BLaER1 (cell line): ENCODE results near the gene CCL22.
A peak's percentile ranks its signal among the peaks of the same experiment; 100 is the strongest.

Experiments used
- H3K27ac ChIP-seq: shearing (Covaris generic); formaldehyde crosslinking; 2 replicates; pipeline ENCODE4 v1.8.1; 2022
- H3K27me3 ChIP-seq: shearing (Covaris generic); formaldehyde crosslinking; 2 replicates; pipeline ENCODE4 v1.8.1; 2022
- H3K36me3 ChIP-seq: shearing (Covaris generic); formaldehyde crosslinking; 2 replicates; pipeline ENCODE4 v1.8.1; 2022
- H3K4me1 ChIP-seq: shearing (Covaris generic); formaldehyde crosslinking; 2 replicates; pipeline ENCODE4 v1.8.1; 2022
- H3K4me2 ChIP-seq: shearing (Covaris generic); formaldehyde crosslinking; 2 replicates; pipeline ENCODE4 v1.8.1; 2022
- H3K4me3 ChIP-seq: shearing (Covaris generic); formaldehyde crosslinking; 2 replicates; pipeline ENCODE4 v1.8.1; 2022
- H3K9ac ChIP-seq: shearing (Covaris generic); formaldehyde crosslinking; 2 replicates; pipeline ENCODE4 v1.8.1; 2022
- H3K9me3 ChIP-seq: shearing (Covaris generic); formaldehyde crosslinking; 2 replicates; pipeline ENCODE4 v1.8.1; 2022
- H4K20me1 ChIP-seq: shearing (Covaris generic); formaldehyde crosslinking; 2 replicates; pipeline ENCODE4 v1.8.1; 2022
- Cebpa-rat ChIP-seq: shearing (Covaris generic); IDR thresholded peaks from 2 replicates; pipeline ENCODE4 v1.8.1; 2022

CCL22 gene

GRCh38 chr16:57358527-57359095, at the start of gene CCL22:
Gene CCL22 (plus strand): TSS chr16:57358783. CDS start chr16:57358817, 34 bp downstream.
- H3K4me2 ChIP-seq = peak within 1 kb of the TSS; percentile 42

GRCh38 chr16:57310801-57311200, 47.8 kb upstream of the CCL22 start:
- Histone ChIP-seq H3K4me2 (peak overlapping the region; percentile 21), H3K36me3 (no peaks in the 10 kb centered on the region), H4K20me1 (no peaks in the 10 kb centered on the region), H3K9ac (no peak overlapping the region), H3K27ac (no peak overlapping the region), H3K4me3 (no peak overlapping the region), H3K9me3 (no peaks in the 10 kb centered on the region), H3K27me3 (no peaks in the 10 kb centered on the region), H3K4me1 (peaks cover 32% of the 10 kb centered on the region)
- no peak for TF ChIP-seq Cebpa-rat

More at GRCh38 chr16:57358527-57359095, at the start of gene CCL22:
- no peak for TF ChIP-seq Cebpa-rat
- H3K9ac ChIP-seq = no peak within 1 kb of the TSS
- H3K36me3 ChIP-seq = no peaks in the 10 kb centered on the region
- no peak within 1 kb of the TSS for H3K4me3 ChIP-seq
- peaks cover 8% of the 10 kb centered on the region for H3K4me1 ChIP-seq
- no peaks in the 10 kb centered on the region for H3K27me3 ChIP-seq
- no peaks in the 10 kb centered on the region for H4K20me1 ChIP-seq
- no peak within 1 kb of the TSS for H3K27ac ChIP-seq
- H3K9me3 ChIP-seq = no peaks in the 10 kb centered on the region

- Histone ChIP-seq H3K36me3 (no peaks in the 10 kb centered on the region), H3K4me2 (no peak overlapping the region), H3K27me3 (no peaks in the 10 kb centered on the region), H3K27ac (no peak overlapping the region), H3K4me1 (peaks cover 32% of the 10 kb centered on the region), H3K9me3 (no peaks in the 10 kb centered on the region), H3K9ac (no peak overlapping the region), H3K4me3 (no peak overlapping the region), H4K20me1 (no peaks in the 10 kb centered on the region)
- TF ChIP-seq Cebpa-rat = no peak
Observed at GRCh38 chr16:57313509-57313908, 45.1 kb upstream of the CCL22 start.

GRCh38 chr16:57314161-57314785, 44.3 kb upstream of the CCL22 start:
- Histone ChIP-seq H3K4me3 (no peak overlapping the region), H4K20me1 (no peaks in the 10 kb centered on the region), H3K9me3 (no peaks in the 10 kb centered on the region), H3K36me3 (no peaks in the 10 kb centered on the region), H3K4me2 (peak overlapping the region; percentile 13; the same call in 1 of the 2 replicates), H3K27me3 (no peaks in the 10 kb centered on the region), H3K4me1 (peaks cover 32% of the 10 kb centered on the region), H3K27ac (no peak overlapping the region), H3K9ac (no peak overlapping the region)
- TF ChIP-seq Cebpa-rat = no peak

- Histone ChIP-seq H3K9ac (no peak overlapping the region), H4K20me1 (no peaks in the 10 kb centered on the region), H3K36me3 (no peaks in the 10 kb centered on the region), H3K4me3 (no peak overlapping the region), H3K27ac (no peak overlapping the region), H3K4me1 (peaks cover 26% of the 10 kb centered on the region), H3K27me3 (no peaks in the 10 kb centered on the region), H3K9me3 (no peaks in the 10 kb centered on the region), H3K4me2 (no peak overlapping the region)
- no peak for TF ChIP-seq Cebpa-rat
Observed at GRCh38 chr16:57315416-57315815, 43.2 kb upstream of the CCL22 start.

GRCh38 chr16:57316390-57317017, 42.1 kb upstream of the CCL22 start:
- no peak for TF ChIP-seq Cebpa-rat
- no peaks in the 10 kb centered on the region for H3K27me3 ChIP-seq
- no peak overlapping the region for H3K4me3 ChIP-seq
- H3K36me3 ChIP-seq = no peaks in the 10 kb centered on the region
- peaks cover 16% of the 10 kb centered on the region for H3K4me1 ChIP-seq
- H3K9me3 ChIP-seq = no peaks in the 10 kb centered on the region
- no peak overlapping the region for H3K9ac ChIP-seq
- H4K20me1 ChIP-seq = no peaks in the 10 kb centered on the region
- no peak overlapping the region for H3K27ac ChIP-seq
- no peak overlapping the region for H3K4me2 ChIP-seq

- Histone ChIP-seq H3K4me1 (peaks cover 15% of the 10 kb centered on the region), H3K4me3 (no peak overlapping the region), H3K9me3 (no peaks in the 10 kb centered on the region), H3K36me3 (no peaks in the 10 kb centered on the region), H3K4me2 (no peak overlapping the region), H3K9ac (no peak overlapping the region), H3K27me3 (no peaks in the 10 kb centered on the region), H3K27ac (no peak overlapping the region), H4K20me1 (no peaks in the 10 kb centered on the region)
- TF ChIP-seq Cebpa-rat = no peak
Observed at GRCh38 chr16:57318240-57318970, 40.2 kb upstream of the CCL22 start.

GRCh38 chr16:57319646-57320045, 38.9 kb upstream of the CCL22 start:
- Histone ChIP-seq H3K9me3 (no peaks in the 10 kb centered on the region), H3K9ac (no peak overlapping the region), H3K36me3 (no peaks in the 10 kb centered on the region), H3K4me3 (no peak overlapping the region), H3K4me1 (peaks cover 8% of the 10 kb centered on the region), H4K20me1 (no peaks in the 10 kb centered on the region), H3K27me3 (no peaks in the 10 kb centered on the region), H3K27ac (no peak overlapping the region), H3K4me2 (no peak overlapping the region)
- TF ChIP-seq Cebpa-rat = no peak

- H3K9me3 ChIP-seq = peaks cover 5% of the 10 kb centered on the region; the same call in 1 of the 2 replicates
- H3K4me2 ChIP-seq = no peak overlapping the region
Observed at GRCh38 chr16:57324749-57325148, 33.8 kb upstream of the CCL22 start.

GRCh38 chr16:57325458-57325857, 33.1 kb upstream of the CCL22 start:
- Histone ChIP-seq H3K36me3 (no peaks in the 10 kb centered on the region), H3K4me3 (no peak overlapping the region), H3K27me3 (no peaks in the 10 kb centered on the region), H3K4me2 (no peak overlapping the region), H4K20me1 (no peaks in the 10 kb centered on the region), H3K9me3 (peaks cover 5% of the 10 kb centered on the region; the same call in 1 of the 2 replicates), H3K9ac (no peak overlapping the region), H3K27ac (no peak overlapping the region), H3K4me1 (no peaks in the 10 kb centered on the region)
- TF ChIP-seq Cebpa-rat = no peak

More at GRCh38 chr16:57324749-57325148, 33.8 kb upstream of the CCL22 start:
- TF ChIP-seq Cebpa-rat = no peak
- Histone ChIP-seq H3K36me3 (no peaks in the 10 kb centered on the region), H4K20me1 (no peaks in the 10 kb centered on the region), H3K9ac (no peak overlapping the region), H3K27me3 (no peaks in the 10 kb centered on the region), H3K4me3 (no peak overlapping the region), H3K27ac (no peak overlapping the region), H3K4me1 (no peaks in the 10 kb centered on the region)
